Measurements from ENCODE around the gene CSNK1G1. TPM values are rescaled to one million over a fixed set of nuclear protein-coding genes. Genes with fewer than 3 reads are reported as not detected.

CSNK1G1 gene
- total RNA-seq, 1 donor from 2014 or later: 37.0 TPM

GRCh38 chr15:64236156-64236894 lies 119.6 kb downstream of the CSNK1G1 start:
- Mint-ChIP-seq H3K4me1 (ENCODE audit: low read depth, unreplicated experiment) (peaks cover 26% of the 10 kb centered on the region), H3K27me3 (ENCODE audit: low read depth, unreplicated experiment) (no peaks in the 10 kb centered on the region), H3K4me3 (ENCODE audit: unreplicated experiment) (no peak overlapping the region), H3K36me3 (ENCODE audit: low read depth, unreplicated experiment) (no peaks in the 10 kb centered on the region), H3K27ac (ENCODE audit: unreplicated experiment) (no peak overlapping the region), H3K9me3 (ENCODE audit: unreplicated experiment) (no peaks in the 10 kb centered on the region)
- H3K4me3 ChIP-seq (ENCODE audit: insufficient read depth, low read depth, low read length): no peak overlapping the region
- H3K4me1 ChIP-seq (ENCODE audit: insufficient read depth, low read length): peaks cover 13% of the 10 kb centered on the region
- DNase-seq (ENCODE audit: low read depth) (no peak), FAIRE-seq (no peak)
- H3K79me2 ChIP-seq (ENCODE audit: insufficient read depth, low read length): peaks cover 43% of the 10 kb centered on the region
- TF ChIP-seq CTCF (IDR thresholded peaks at IDR 0.05; ENCODE audit: insufficient read depth, low read depth, low read length) (no peak), EZH2 (IDR thresholded peaks at IDR 0.05; ENCODE audit: insufficient read depth, low read length) (no peak)
- no peak overlapping the region for H3K27ac ChIP-seq (ENCODE audit: low read depth, low read length)
- no peaks in the 10 kb centered on the region for H3K36me3 ChIP-seq (ENCODE audit: insufficient read depth, low read length)
- H2AFZ ChIP-seq (ENCODE audit: low read depth, low read length): no peak overlapping the region
- peaks cover 68% of the 10 kb centered on the region for H4K20me1 ChIP-seq (ENCODE audit: insufficient read depth, low read length)
- H3K27me3 ChIP-seq (ENCODE audit: insufficient read depth, low read length): no peaks in the 10 kb centered on the region
- H3K9ac ChIP-seq (ENCODE audit: low read length): no peak overlapping the region
- no peaks in the 10 kb centered on the region for H3K9me3 ChIP-seq (ENCODE audit: insufficient read depth, low read depth, low read length)
- H3K4me2 ChIP-seq (ENCODE audit: low read length): no peak overlapping the region

- no peak overlapping the region for H3K9ac ChIP-seq (ENCODE audit: low read length)
- peaks cover 13% of the 10 kb centered on the region for H3K4me1 ChIP-seq (ENCODE audit: insufficient read depth, low read length)
- no peak overlapping the region for H3K4me3 ChIP-seq (ENCODE audit: insufficient read depth, low read depth, low read length)
- no peak overlapping the region for H2AFZ ChIP-seq (ENCODE audit: low read depth, low read length)
- H3K36me3 Mint-ChIP-seq (ENCODE audit: low read depth, unreplicated experiment): no peaks in the 10 kb centered on the region
- no peak for TF ChIP-seq CTCF (IDR thresholded peaks at IDR 0.05; ENCODE audit: insufficient read depth, low read depth, low read length)
- TF ChIP-seq EZH2 (IDR thresholded peaks at IDR 0.05; ENCODE audit: insufficient read depth, low read length): no peak
- no peaks in the 10 kb centered on the region for H3K36me3 ChIP-seq (ENCODE audit: insufficient read depth, low read length)
- no peaks in the 10 kb centered on the region for H3K9me3 Mint-ChIP-seq (ENCODE audit: unreplicated experiment)
- peaks cover 61% of the 10 kb centered on the region for H4K20me1 ChIP-seq (ENCODE audit: insufficient read depth, low read length)
- no peaks in the 10 kb centered on the region for H3K27me3 Mint-ChIP-seq (ENCODE audit: low read depth, unreplicated experiment)
- DNase-seq (ENCODE audit: low read depth): no peak
- FAIRE-seq: no peak
- H3K4me2 ChIP-seq (ENCODE audit: low read length): no peak overlapping the region
- H3K9me3 ChIP-seq (ENCODE audit: insufficient read depth, low read depth, low read length): no peaks in the 10 kb centered on the region
- H3K27ac ChIP-seq (ENCODE audit: low read depth, low read length): no peak overlapping the region
- H3K27me3 ChIP-seq (ENCODE audit: insufficient read depth, low read length): no peaks in the 10 kb centered on the region
- no peak overlapping the region for H3K4me3 Mint-ChIP-seq (ENCODE audit: unreplicated experiment)
- peaks cover 26% of the 10 kb centered on the region for H3K4me1 Mint-ChIP-seq (ENCODE audit: low read depth, unreplicated experiment)
- H3K79me2 ChIP-seq (ENCODE audit: insufficient read depth, low read length): peaks cover 35% of the 10 kb centered on the region
- H3K27ac Mint-ChIP-seq (ENCODE audit: unreplicated experiment): no peak overlapping the region
These were observed 120.4 kb downstream of the CSNK1G1 start for GRCh38 chr15:64235552-64235951.

GRCh38 chr15:64233299-64233698 lies 122.7 kb downstream of the CSNK1G1 start:
- FAIRE-seq: no peak
- Histone ChIP-seq H3K79me2 (ENCODE audit: insufficient read depth, low read length) (peaks cover 21% of the 10 kb centered on the region), H3K4me2 (ENCODE audit: low read length) (peak overlapping the region; percentile 73), H3K27ac (ENCODE audit: low read depth, low read length) (no peak overlapping the region), H3K4me3 (ENCODE audit: insufficient read depth, low read depth, low read length) (no peak overlapping the region), H3K4me1 (ENCODE audit: insufficient read depth, low read length) (peaks cover 13% of the 10 kb centered on the region), H3K9ac (ENCODE audit: low read length) (no peak overlapping the region), H3K9me3 (ENCODE audit: insufficient read depth, low read depth, low read length) (no peaks in the 10 kb centered on the region), H3K27me3 (ENCODE audit: insufficient read depth, low read length) (no peaks in the 10 kb centered on the region), H4K20me1 (ENCODE audit: insufficient read depth, low read length) (peaks cover 52% of the 10 kb centered on the region), H3K36me3 (ENCODE audit: insufficient read depth, low read length) (no peaks in the 10 kb centered on the region), H2AFZ (ENCODE audit: low read depth, low read length) (no peak overlapping the region)
- no peaks in the 10 kb centered on the region for H3K27me3 Mint-ChIP-seq (ENCODE audit: low read depth, unreplicated experiment)
- DNase-seq (ENCODE audit: low read depth): no peak
- H3K36me3 Mint-ChIP-seq (ENCODE audit: low read depth, unreplicated experiment): peaks cover 2% of the 10 kb centered on the region
- no peak overlapping the region for H3K4me3 Mint-ChIP-seq (ENCODE audit: unreplicated experiment)
- TF ChIP-seq CTCF (IDR thresholded peaks at IDR 0.05; ENCODE audit: insufficient read depth, low read depth, low read length) (no peak), EZH2 (IDR thresholded peaks at IDR 0.05; ENCODE audit: insufficient read depth, low read length) (no peak)
- peaks cover 31% of the 10 kb centered on the region for H3K4me1 Mint-ChIP-seq (ENCODE audit: low read depth, unreplicated experiment)
- H3K27ac Mint-ChIP-seq (ENCODE audit: unreplicated experiment): no peak overlapping the region
- H3K9me3 Mint-ChIP-seq (ENCODE audit: unreplicated experiment): no peaks in the 10 kb centered on the region
